Activated CD8-positive, alpha-beta T cell treated with anti-CD3 and anti-CD28 coated beads for 36 hours (primary cell): Measurements from ENCODE around the gene BIRC5. TPM values are rescaled to one million over a fixed set of nuclear protein-coding genes. Genes with fewer than 3 reads are reported as not detected.

Experiments
- ATAC-seq: fragments of 200-7000 bp; cut with Tn5 transposase; one replicate; pipeline ENCODE4 v1.10.0; 2021; ENCODE audit warnings: mild to moderate bottlenecking, moderate library complexity
- CTCF ChIA-PET: fragments of 350-600 bp; sonication (Branson Sonifier 250); formaldehyde crosslinking; loops from one replicate; lab custom pipeline; 2021; ENCODE audit warnings: antibody characterized with exemption; lab: Charles Lee
- POLR2A ChIA-PET: fragments of 350-600 bp; sonication (Branson Sonifier 250); formaldehyde crosslinking; loops from one replicate; lab custom pipeline; 2021; ENCODE audit warnings: antibody characterized with exemption; lab: Charles Lee
- DNase-seq: peaks from one replicate; pipeline ENCODE4 v3.0.0-alpha.2; 2020
- H3K27ac Mint-ChIP-seq: one replicate; pipeline ENCODE4 v1.8.0; 2021; ENCODE audit warnings: mild to moderate bottlenecking, mixed read lengths
- H3K27me3 Mint-ChIP-seq: one replicate; pipeline ENCODE4 v1.8.0; 2021; ENCODE audit warnings: mixed read lengths
- H3K36me3 Mint-ChIP-seq: one replicate; pipeline ENCODE4 v1.8.0; 2021; ENCODE audit warnings: low read depth, mixed read lengths
- H3K4me1 Mint-ChIP-seq: one replicate; pipeline ENCODE4 v1.8.0; 2021; ENCODE audit warnings: low read depth, mixed read lengths
- H3K4me3 Mint-ChIP-seq: one replicate; pipeline ENCODE4 v1.8.0; 2021; ENCODE audit warnings: mild to moderate bottlenecking, moderate library complexity, mixed read lengths
- H3K9me3 Mint-ChIP-seq: one replicate; pipeline ENCODE4 v1.8.0; 2021; ENCODE audit warnings: mixed read lengths
- intact Hi-C: fragments of 100-400 bp; cut with micrococcal nuclease; formaldehyde crosslinking; loops from one replicate; pipeline ENCODE4 v1.10.0; 2022
- total RNA-seq, 2 experiments: library from RNA; stranded (reverse); gene quantifications; one replicate each; pipeline ENCODE4 v1.2.3, GENCODE V29; 2021
- TF ChIP-seq, protein P1 (sequence below): fragments of 200-600 bp; IDR thresholded peaks from one replicate; pipeline ENCODE4 v1.8.0; 2022; ENCODE audit warnings: antibody characterized with exemption, mild to moderate bottlenecking

Gene BIRC5
- total RNA-seq, 2 experiments from 2014 or later = 90.6 to 93.7 TPM

DNA sequence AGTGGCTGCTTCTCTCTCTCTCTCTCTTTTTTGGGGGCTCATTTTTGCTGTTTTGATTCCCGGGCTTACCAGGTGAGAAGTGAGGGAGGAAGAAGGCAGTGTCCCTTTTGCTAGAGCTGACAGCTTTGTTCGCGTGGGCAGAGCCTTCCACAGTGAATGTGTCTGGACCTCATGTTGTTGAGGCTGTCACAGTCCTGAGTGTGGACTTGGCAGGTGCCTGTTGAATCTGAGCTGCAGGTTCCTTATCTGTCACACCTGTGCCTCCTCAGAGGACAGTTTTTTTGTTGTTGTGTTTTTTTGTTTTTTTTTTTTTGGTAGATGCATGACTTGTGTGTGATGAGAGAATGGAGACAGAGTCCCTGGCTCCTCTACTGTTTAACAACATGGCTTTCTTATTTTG is 9.7 kb downstream of the BIRC5 start:
- ATAC-seq = no peak
- CTCF ChIA-PET = interaction anchor here (1.1 to 1.8 kb wide), 2 partner anchors 25 to 139 kb away, joined by 4 read pairs; no protein-coding TSS in a partner anchor
- Mint-ChIP-seq H3K9me3 (no peaks in the 10 kb centered on the region), H3K4me1 (peaks cover 3% of the 10 kb centered on the region), H3K27ac (no peak overlapping the region), H3K27me3 (peaks cover 10% of the 10 kb centered on the region), H3K4me3 (no peak overlapping the region), H3K36me3 (peaks cover 42% of the 10 kb centered on the region)
- POLR2A ChIA-PET = interaction anchor here (0.7 to 1.6 kb wide), 3 partner anchors 9 to 54 kb away, joined by 3 to 4 read pairs (median 3); no protein-coding TSS in a partner anchor
- TF ChIP-seq, protein P1, sequence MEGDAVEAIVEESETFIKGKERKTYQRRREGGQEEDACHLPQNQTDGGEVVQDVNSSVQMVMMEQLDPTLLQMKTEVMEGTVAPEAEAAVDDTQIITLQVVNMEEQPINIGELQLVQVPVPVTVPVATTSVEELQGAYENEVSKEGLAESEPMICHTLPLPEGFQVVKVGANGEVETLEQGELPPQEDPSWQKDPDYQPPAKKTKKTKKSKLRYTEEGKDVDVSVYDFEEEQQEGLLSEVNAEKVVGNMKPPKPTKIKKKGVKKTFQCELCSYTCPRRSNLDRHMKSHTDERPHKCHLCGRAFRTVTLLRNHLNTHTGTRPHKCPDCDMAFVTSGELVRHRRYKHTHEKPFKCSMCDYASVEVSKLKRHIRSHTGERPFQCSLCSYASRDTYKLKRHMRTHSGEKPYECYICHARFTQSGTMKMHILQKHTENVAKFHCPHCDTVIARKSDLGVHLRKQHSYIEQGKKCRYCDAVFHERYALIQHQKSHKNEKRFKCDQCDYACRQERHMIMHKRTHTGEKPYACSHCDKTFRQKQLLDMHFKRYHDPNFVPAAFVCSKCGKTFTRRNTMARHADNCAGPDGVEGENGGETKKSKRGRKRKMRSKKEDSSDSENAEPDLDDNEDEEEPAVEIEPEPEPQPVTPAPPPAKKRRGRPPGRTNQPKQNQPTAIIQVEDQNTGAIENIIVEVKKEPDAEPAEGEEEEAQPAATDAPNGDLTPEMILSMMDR = no peak
- DNase-seq = no peak
- intact Hi-C loops = no loop called here

DNA sequence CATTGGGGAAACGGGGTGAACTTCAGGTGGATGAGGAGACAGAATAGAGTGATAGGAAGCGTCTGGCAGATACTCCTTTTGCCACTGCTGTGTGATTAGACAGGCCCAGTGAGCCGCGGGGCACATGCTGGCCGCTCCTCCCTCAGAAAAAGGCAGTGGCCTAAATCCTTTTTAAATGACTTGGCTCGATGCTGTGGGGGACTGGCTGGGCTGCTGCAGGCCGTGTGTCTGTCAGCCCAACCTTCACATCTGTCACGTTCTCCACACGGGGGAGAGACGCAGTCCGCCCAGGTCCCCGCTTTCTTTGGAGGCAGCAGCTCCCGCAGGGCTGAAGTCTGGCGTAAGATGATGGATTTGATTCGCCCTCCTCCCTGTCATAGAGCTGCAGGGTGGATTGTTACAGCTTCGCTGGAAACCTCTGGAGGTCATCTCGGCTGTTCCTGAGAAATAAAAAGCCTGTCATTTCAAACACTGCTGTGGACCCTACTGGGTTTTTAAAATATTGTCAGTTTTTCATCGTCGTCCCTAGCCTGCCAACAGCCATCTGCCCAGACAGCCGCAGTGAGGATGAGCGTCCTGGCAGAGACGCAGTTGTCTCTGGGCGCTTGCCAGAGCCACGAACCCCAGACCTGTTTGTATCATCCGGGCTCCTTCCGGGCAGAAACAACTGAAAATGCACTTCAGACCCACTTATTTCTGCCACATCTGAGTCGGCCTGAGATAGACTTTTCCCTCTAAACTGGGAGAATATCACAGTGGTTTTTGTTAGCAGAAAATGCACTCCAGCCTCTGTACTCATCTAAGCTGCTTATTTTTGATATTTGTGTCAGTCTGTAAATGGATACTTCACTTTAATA is 10.4 kb downstream of the BIRC5 start:
- CTCF ChIA-PET = interaction anchor here (1.4 to 1.8 kb wide), 2 partner anchors 139 to 140 kb away, joined by 4 read pairs; no protein-coding TSS in a partner anchor
- no peak overlapping the region for H3K4me3 Mint-ChIP-seq
- no peaks in the 10 kb centered on the region for H3K9me3 Mint-ChIP-seq
- H3K4me1 Mint-ChIP-seq = peaks cover 3% of the 10 kb centered on the region
- H3K27ac Mint-ChIP-seq = no peak overlapping the region
- H3K27me3 Mint-ChIP-seq = peaks cover 10% of the 10 kb centered on the region
- H3K36me3 Mint-ChIP-seq = peaks cover 35% of the 10 kb centered on the region
- DNase-seq (no peak), ATAC-seq (no peak)
- TF ChIP-seq, protein P1 = no peak
- POLR2A ChIA-PET = interaction anchor here (0.7 to 1.2 kb wide), 2 partner anchors 10 to 43 kb away, joined by 3 read pairs; no protein-coding TSS in a partner anchor
- intact Hi-C loops = no loop called here

DNA sequence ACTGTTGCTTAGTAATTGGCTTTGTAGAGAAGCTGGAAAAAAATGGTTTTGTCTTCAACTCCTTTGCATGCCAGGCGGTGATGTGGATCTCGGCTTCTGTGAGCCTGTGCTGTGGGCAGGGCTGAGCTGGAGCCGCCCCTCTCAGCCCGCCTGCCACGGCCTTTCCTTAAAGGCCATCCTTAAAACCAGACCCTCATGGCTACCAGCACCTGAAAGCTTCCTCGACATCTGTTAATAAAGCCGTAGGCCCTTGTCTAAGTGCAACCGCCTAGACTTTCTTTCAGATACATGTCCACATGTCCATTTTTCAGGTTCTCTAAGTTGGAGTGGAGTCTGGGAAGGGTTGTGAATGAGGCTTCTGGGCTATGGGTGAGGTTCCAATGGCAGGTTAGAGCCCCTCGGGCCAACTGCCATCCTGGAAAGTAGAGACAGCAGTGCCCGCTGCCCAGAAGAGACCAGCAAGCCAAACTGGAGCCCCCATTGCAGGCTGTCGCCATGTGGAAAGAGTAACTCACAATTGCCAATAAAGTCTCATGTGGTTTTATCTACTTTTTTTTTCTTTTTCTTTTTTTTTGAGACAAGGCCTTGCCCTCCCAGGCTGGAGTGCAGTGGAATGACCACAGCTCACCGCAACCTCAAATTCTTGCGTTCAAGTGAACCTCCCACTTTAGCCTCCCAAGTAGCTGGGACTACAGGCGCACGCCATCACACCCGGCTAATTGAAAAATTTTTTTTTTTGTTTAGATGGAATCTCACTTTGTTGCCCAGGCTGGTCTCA is 11.2 kb downstream of the BIRC5 start:
- Mint-ChIP-seq H3K4me1 (peaks cover 3% of the 10 kb centered on the region), H3K27ac (no peak overlapping the region), H3K9me3 (no peaks in the 10 kb centered on the region), H3K36me3 (peaks cover 30% of the 10 kb centered on the region), H3K27me3 (peaks cover 10% of the 10 kb centered on the region), H3K4me3 (no peak overlapping the region)
- intact Hi-C loops = no loop called here
- TF ChIP-seq, protein P1 = no peak
- ATAC-seq (no peak), DNase-seq (no peak)
- ChIA-PET CTCF (interaction anchor here (1.4 to 4.7 kb wide), 2 partner anchors 26 to 140 kb away, joined by 4 to 22 read pairs; no protein-coding TSS in a partner anchor), POLR2A (interaction anchor here (0.6 to 1.2 kb wide), 3 partner anchors 10 to 42 kb away, joined by 3 read pairs; no protein-coding TSS in a partner anchor)

DNA sequence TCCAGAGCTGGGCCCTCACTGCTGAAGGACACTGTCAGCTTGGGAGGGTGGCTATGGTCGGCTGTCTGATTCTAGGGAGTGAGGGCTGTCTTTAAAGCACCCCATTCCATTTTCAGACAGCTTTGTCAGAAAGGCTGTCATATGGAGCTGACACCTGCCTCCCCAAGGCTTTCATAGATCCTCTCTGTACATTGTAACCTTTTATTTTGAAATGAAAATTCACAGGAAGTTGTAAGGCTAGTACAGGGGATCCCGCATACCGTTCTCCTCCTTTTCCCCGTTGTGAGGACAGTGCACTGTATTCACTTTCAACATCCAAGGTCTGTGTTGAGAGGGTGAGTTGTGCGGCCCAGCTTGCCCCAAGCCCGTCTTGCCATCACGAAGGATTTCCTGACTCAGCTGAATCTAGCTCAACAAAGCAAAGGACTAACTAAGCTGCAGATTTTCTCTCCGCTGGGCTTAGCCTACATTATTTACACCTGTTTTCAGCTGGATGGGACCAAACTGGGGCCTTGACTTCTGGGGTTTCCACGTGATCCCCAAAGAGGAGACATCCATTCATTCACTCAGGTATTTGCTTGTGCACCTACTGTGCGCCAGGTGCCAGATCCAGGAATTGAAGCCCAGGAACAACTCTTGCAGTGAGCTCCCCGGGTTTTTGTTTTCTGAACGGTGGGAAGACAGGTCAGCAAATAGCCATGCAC is 12.2 kb downstream of the BIRC5 start:
- Mint-ChIP-seq H3K27me3 (peaks cover 19% of the 10 kb centered on the region), H3K4me1 (peaks cover 6% of the 10 kb centered on the region), H3K27ac (no peak overlapping the region), H3K36me3 (peaks cover 26% of the 10 kb centered on the region), H3K9me3 (no peaks in the 10 kb centered on the region), H3K4me3 (no peak overlapping the region)
- ChIA-PET CTCF (interaction anchor here (1.4 to 4.7 kb wide), 3 partner anchors 25 to 141 kb away, joined by 4 to 22 read pairs (median 4); no protein-coding TSS in a partner anchor), POLR2A (interaction anchor here (0.6 to 1.3 kb wide), 7 partner anchors 8 to 297 kb away, joined by 3 read pairs; no protein-coding TSS in a partner anchor)
- DNase-seq (no peak), ATAC-seq (no peak)
- intact Hi-C loops = no loop called here
- TF ChIP-seq, protein P1 = no peak
